NOMO-1 (cell line): ENCODE measurements around the gene PARD3B.

ENCODE experiments used
- DNase-seq, 2 experiments: peaks; one replicate each; lab custom pipeline; 2025; ENCODE audit not compliant: unreplicated experiment in 2 of 2; lab: John Stamatoyannopoulos, UW

The PARD3B gene

GRCh38 chr2:205040323-205040722 is 495.0 kb downstream of the PARD3B start:
- no peak for DNase-seq

DNA sequence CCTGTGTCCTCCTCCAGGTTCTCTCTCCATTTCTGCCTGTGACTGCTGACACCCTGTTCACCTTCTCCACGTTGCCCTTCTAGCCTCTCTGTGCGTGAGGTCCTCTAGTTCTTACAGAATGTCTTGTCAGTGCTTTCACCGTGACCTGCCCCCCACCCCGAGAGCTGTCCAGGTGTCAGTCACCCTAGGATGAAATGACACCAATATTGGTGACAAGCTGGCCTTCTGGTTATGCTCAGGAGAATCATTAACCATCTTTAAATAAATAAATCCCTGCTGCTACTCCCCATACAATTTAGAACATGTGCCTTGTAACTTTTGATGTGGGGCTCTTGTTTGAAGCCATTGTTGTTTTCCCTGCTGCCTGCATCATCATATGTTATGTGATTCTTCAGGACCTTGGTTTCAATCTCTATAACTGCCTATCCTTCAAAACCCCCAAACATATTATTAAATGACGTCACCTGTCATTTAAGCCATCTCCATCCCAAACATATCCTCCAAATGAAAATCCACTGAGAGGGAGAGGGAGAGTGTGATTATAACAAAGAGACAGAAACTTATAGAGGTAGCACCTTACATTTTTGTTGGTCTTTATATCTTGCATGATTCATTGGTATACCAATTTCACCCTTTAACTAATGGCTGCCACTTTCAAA is 496.3 kb downstream of the PARD3B start:
- no peak for DNase-seq

DNA sequence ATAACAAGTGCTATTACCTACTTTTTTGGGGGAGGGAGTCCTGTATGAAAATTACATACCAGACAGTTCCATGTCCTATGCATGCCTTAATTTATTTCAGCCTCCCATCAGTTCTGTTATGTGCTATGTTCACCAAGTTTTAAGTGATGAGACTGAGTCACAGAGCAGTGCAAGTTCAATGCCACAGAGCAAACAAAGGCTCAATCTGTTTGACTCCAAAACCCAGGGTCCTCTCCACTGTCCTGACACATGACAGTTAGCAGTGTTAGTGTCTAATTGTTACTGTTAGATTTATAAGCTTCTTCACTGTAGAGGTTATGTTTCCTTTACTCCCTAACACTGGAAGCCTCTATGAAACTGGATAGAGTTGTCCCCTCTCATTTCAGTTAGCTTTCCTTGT is 498.0 kb downstream of the PARD3B start:
- DNase-seq = no peak

DNA sequence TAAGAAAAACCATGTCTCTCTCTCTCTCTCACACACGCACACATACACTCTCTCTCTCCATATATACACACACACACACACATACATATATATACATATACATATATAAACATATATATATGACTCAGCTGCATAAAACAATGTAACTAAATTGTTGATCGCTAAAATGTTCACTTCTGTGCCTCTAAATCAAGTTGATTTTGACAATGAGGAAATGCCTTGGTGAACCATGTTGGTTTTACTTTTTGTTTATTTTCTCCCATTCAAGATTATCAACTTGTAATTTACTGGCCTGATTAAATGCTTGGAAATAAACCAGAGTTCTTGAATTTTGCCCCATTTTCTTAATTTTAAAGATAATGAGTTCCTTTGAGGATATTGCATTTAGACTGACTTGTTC is 500.4 kb downstream of the PARD3B start:
- no peak for DNase-seq

DNA sequence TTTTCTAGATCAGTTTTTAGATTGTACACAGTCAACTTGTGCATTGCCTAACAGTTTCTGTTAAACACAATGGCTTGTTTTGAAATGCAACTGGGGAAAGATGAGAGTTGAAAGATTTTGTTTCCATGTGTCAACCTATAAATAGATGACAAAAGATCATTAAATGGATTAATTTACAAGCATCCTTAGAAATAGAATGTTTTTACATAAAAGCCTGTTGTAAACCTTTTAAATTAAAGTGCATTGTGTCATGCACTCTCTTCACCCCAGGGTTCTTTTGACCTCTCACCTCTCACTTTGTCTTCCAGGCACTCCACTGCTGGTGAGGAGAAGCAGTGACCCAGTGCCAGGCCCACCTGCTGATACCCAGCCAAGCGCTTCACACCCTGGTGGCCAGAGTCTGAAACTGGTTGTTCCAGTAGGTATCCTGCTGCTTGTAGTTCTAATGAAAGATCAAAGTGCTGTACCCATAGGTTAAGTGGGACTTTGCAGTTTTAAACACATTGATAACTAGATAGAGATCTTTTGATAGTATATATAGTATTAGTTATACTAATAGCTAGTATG is 502.1 kb downstream of the PARD3B start:
- DNase-seq = no peak

GRCh38 chr2:205051417-205051816 is 506.1 kb downstream of the PARD3B start:
- no peak for DNase-seq

DNA sequence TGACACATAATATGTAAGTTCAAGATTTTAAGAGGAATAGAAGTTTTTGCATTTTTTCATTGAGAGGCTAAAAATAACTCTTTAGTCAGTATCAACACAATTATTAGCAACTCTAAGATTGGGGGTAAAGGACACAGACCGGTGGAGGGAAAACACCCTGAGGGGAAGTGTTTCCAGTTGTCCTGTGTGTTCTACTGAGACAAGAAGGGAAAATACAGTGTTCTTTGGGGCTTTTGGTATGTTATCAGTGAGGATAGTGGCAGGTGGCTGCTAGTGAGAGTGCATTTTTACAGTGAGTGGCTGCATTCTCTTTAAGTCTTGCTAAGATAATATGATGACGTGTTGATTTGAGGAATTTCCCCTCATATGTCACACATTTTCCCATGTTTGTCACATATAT is 507.5 kb downstream of the PARD3B start:
- no peak for DNase-seq

DNA sequence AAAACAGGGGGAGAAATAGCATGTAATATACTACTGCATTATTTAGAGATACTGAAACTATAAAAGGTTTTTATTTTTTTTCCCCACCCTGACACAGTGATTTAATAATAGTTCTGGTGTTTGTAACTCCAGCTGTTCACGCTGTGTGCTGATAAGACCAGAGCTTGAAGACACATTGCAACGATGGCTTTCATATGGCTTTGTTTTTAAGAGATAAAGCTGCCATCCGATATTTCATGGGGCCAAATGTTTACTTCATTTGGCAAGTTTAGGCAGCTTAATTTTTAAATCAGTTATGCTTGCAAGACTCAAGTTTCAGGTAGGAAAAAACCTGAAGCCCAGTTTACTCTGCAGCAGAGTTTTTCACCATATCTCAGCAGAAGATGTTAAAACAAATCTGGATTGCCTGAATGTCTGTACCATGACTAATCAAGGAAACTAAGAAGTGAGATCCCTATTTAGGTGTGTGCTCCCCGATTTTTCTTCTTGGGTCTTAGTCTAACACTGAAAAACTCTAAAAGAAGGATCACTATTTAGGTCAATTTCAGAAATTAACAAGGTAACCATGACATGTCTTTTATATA is 508.6 kb downstream of the PARD3B start:
- DNase-seq = no peak

DNA sequence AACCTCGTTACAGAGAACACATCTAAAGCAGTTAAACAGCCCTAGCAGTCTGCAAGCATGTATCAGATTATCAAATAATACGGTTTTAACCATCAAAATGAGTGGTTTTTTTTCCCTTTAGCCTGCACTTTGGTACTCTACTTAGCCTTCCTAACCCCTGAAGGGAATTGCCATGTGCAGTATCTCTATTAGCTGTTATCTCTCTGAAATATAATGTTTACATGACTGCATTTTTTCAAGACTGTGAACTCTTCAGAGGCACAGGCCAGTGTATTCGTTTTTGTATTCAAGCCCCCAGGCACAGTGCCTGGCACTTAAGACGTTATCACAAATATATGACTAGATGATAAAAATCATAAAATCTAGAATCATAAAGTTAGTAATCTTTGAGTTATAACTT is 509.5 kb downstream of the PARD3B start:
- no peak for DNase-seq

GRCh38 chr2:205055251-205055650 is 510.0 kb downstream of the PARD3B start:
- DNase-seq = no peak

- no peak for DNase-seq
Measured at GRCh38 chr2:205056151-205056561, 510.9 kb downstream of the PARD3B start.

DNA sequence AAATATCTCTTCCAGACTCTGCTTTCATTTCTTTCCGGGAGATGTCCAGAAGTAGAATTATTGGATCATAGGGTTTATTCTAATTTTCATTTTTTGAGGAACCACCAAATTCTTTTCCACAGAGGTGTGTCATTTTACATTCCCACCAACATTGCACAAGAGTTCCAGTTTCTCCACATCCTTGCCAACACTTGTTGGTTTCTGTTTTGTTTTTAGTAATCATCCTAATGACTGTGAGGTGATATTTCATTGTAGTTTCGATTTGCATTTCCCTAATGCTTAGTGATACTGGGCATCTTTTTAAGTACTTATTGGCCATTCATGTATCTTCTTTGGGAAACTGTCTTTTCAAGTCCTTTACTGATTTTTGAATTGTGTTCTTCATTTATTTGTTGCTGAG is 513.1 kb downstream of the PARD3B start:
- DNase-seq = no peak

GRCh38 chr2:205060269-205060668 is 515.0 kb downstream of the PARD3B start:
- no peak for DNase-seq

DNA sequence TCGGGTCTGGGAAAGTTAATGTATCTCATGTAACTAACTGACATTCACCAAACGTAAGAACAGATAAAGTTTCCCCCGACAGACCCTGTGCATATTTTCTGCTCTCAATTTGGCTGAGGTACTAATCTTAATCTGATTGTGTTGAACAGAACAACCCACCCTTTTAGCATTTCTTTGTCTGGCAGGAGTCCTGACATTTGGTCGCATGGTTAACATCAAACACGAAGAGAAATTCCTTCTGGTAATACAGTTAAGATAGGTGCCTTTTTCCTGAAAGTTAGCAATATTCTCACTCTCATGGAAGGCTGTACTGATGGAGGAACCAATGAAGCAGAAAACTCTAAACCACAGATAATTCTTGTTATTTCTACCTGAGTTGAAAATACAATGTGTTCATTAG is 520.8 kb downstream of the PARD3B start:
- no peak for DNase-seq

- DNase-seq = no peak
Measured at GRCh38 chr2:205069928-205070327, 524.7 kb downstream of the PARD3B start.

GRCh38 chr2:205070889-205071288 is 525.6 kb downstream of the PARD3B start:
- DNase-seq = no peak

DNA sequence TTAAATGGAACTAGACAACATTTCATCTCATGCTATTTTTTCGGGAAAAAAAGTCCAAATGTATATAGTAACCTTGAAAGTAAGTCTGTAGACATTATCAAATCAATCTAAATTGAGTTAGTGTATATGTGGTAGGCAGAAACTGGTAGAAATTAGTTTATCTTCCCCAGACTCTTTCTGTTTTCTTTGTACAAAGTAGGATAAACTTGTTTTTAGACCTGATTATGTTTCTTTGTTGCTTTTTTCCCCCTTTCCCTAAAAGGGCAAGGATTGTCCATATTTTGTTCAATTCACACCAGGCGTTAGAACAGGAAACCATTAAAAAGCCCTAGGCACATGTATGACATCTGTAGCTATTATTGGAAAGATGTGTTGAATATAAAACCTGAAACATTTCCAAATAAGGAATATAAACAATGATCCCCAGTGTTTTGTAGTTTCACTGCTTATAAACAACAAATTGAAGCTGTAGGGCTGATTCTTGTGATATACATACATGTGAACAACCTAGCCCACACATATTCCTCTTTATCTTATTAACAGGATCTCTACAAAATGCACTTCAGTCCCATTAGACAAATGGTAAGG is 528.3 kb downstream of the PARD3B start:
- DNase-seq = no peak

DNA sequence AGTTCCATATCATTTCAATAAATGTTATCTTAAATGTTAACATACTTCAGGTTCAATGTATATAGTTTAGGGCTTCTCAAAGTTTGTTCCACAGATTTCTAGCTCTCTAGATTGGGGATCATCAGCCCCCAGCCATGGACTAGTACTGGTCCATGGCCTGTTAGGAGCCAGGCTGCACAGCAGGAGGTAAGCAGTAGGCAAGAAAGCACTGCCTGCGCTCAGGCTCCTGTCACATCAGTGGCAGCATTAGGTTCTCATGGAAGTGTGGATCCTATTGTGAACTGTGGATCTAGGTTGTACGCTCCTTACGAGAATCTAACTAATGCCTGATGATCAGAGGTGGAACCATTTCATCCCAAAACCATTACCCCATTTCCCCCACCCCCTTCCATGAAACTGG is 531.1 kb downstream of the PARD3B start:
- DNase-seq = no peak

DNA sequence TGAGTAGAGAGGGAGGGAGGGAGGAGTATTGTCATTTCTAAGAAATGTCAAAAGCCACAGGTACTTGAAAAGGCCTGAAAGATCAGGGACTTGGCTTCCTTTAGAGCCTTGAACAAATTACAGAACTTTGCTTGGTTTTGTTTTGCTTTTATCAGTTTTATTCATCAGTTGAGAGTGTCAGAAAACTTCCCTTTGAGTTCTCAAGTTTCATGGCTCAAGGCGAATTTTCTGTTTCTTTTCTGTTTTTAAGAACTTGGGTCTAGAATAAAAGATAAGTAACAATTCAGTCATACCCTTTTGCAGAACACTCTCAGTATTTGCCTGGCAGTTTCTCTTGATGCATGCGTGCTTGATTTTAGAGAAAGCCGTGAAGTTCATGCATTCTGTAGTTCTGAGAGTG is 531.9 kb downstream of the PARD3B start:
- no peak for DNase-seq

GRCh38 chr2:205078762-205079161 is 533.5 kb downstream of the PARD3B start:
- no peak for DNase-seq

DNA sequence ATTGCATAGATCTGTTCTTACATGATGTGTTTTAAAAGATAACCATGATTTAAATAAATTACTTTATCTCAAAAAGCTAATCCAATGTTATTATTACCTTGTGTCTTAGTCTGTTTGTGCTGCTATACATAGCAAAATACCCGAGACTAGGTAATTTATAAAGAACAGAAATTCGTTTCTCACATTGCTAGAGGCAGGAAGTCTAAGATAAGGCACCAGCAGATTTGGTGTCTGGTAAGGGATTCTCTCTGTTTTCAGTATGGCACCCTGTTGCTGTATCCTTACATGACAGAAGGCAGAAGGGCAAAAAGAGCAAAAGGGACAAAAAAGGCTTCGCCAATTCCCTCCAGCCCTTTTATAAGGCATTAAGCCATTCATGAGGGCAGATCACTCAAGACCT is 533.9 kb downstream of the PARD3B start:
- no peak for DNase-seq

- DNase-seq = no peak
Measured at GRCh38 chr2:205086662-205087061, 541.4 kb downstream of the PARD3B start.
